Raji (cell line): ENCODE results near the gene NRN1L.

Experiments used
- POLR2A ChIP-seq: IDR thresholded peaks from 2 replicates; pipeline ENCODE4 v1.6.1; 2011; ENCODE audit warnings: low read depth, low read length, control low read depth; ENCODE audit not compliant: insufficient read depth

Gene NRN1L

GRCh38 chr16:67884684-67885083, at the start of gene NRN1L:
Gene NRN1L (plus strand): TSS chr16:67884885. CDS start chr16:67884904, 19 bp downstream.
- no peak for TF ChIP-seq POLR2A

GRCh38 chr16:67837811-67838210, 46.9 kb upstream of the NRN1L start:
- TF ChIP-seq POLR2A, result no peak

GRCh38 chr16:67841198-67841815, 43.4 kb upstream of the NRN1L start:
- no peak for TF ChIP-seq POLR2A

GRCh38 chr16:67841816-67842508, 42.7 kb upstream of the NRN1L start, which contains the start of gene THAP11:
Gene THAP11 (plus strand): TSS chr16:67842320. CDS start chr16:67842555, 235 bp downstream.
- no peak; the same call in 1 of the 2 replicates for TF ChIP-seq POLR2A

GRCh38 chr16:67842509-67843342, 42.0 kb upstream of the NRN1L start:
- TF ChIP-seq POLR2A, result peak; percentile 63

GRCh38 chr16:67843343-67843765, 41.3 kb upstream of the NRN1L start:
- no peak for TF ChIP-seq POLR2A

- no peak for TF ChIP-seq POLR2A
These were observed 40.2 kb upstream of the NRN1L start for GRCh38 chr16:67844497-67844896.

- TF ChIP-seq POLR2A, result no peak
These were observed 39.2 kb upstream of the NRN1L start for GRCh38 chr16:67845291-67846062.

- TF ChIP-seq POLR2A, result no peak
These were observed 38.7 kb upstream of the NRN1L start for GRCh38 chr16:67846063-67846319.

GRCh38 chr16:67846320-67847063, 38.2 kb upstream of the NRN1L start, which contains the start of gene NUTF2:
Gene NUTF2 (plus strand): TSS chr16:67846933. CDS start chr16:67865131, 18,198 bp downstream.
- peak; percentile 73 for TF ChIP-seq POLR2A

GRCh38 chr16:67847064-67847861, 37.4 kb upstream of the NRN1L start, which contains the start of gene CENPT:
Gene CENPT (minus strand): TSS chr16:67847693. CDS start chr16:67833859, 13,834 bp downstream.
- no peak for TF ChIP-seq POLR2A

GRCh38 chr16:67848118-67848517, 36.6 kb upstream of the NRN1L start:
- TF ChIP-seq POLR2A, result no peak

GRCh38 chr16:67853670-67854069, 31.0 kb upstream of the NRN1L start:
- no peak for TF ChIP-seq POLR2A

GRCh38 chr16:67855789-67856188, 28.9 kb upstream of the NRN1L start:
- TF ChIP-seq POLR2A, result no peak
